Measurements from ENCODE around the gene KCNIP3. TPM values are rescaled to one million over a fixed set of nuclear protein-coding genes. Genes with fewer than 3 reads are reported as not detected.

The KCNIP3 gene
- total RNA-seq, 2 donors from 2014 or later: 1.6 to 2.9 TPM

GRCh38 chr2:95292623-95293260 lies 4.4 kb upstream of the KCNIP3 start:
- H3K9me3 ChIP-seq: no peaks in the 10 kb centered on the region
- H3K4me1 ChIP-seq: peaks cover 33% of the 10 kb centered on the region
- DNase-seq: peak in 3 of 4 donors; percentile 40 to 68 (median 58)
- H3K27me3 ChIP-seq: no peaks in the 10 kb centered on the region
- no peak for TF ChIP-seq POLR2A (IDR thresholded peaks at IDR 0.05)
- TF ChIP-seq CTCF (IDR thresholded peaks at IDR 0.05): no peak
- H3K4me3 ChIP-seq: no peak overlapping the region
- H3K36me3 ChIP-seq (replicated peaks in 1 of 2; ENCODE audit: insufficient read depth in 1 of 2, low read depth in 2 of 2): no peaks in the 10 kb centered on the region
- intact Hi-C loops (cut with DNase I): no loop called here
- ATAC-seq: no peak
- peak overlapping the region in 3 of 4 donors; percentile 32 to 63 (median 46) for H3K27ac ChIP-seq
- 56 to 72% methylated on average over 7 to 9 of the region's 9 CpGs for WGBS, 2 donors

- intact Hi-C loops (cut with DNase I): no loop called here
- no peaks in the 10 kb centered on the region for H3K36me3 ChIP-seq (replicated peaks in 1 of 2; ENCODE audit: insufficient read depth in 1 of 2, low read depth in 2 of 2)
- TF ChIP-seq POLR2A (IDR thresholded peaks at IDR 0.05) (no peak), CTCF (IDR thresholded peaks at IDR 0.05) (peak in 1 of 7 experiments; percentile 22)
These were observed 2.4 kb upstream of the KCNIP3 start for GRCh38 chr2:95294579-95295250.

GRCh38 chr2:95295376-95295775 lies 1.8 kb upstream of the KCNIP3 start:
- 82 to 84% methylated on average over 6 of the region's 6 CpGs for WGBS, 2 donors
- Histone ChIP-seq H3K27ac (peak overlapping the region in 1 of 4 donors; percentile 63), H3K27me3 (no peaks in the 10 kb centered on the region), H3K9me3 (no peaks in the 10 kb centered on the region), H3K4me3 (no peak overlapping the region), H3K36me3 (replicated peaks in 1 of 2; ENCODE audit: insufficient read depth in 1 of 2, low read depth in 2 of 2) (no peaks in the 10 kb centered on the region), H3K4me1 (peaks cover 38% of the 10 kb centered on the region)
- intact Hi-C loops (cut with DNase I): no loop called here
- ATAC-seq (no peak), DNase-seq (no peak)
- no peak for TF ChIP-seq POLR2A (IDR thresholded peaks at IDR 0.05)
- no peak for TF ChIP-seq CTCF (IDR thresholded peaks at IDR 0.05)

More at GRCh38 chr2:95294579-95295250, 2.4 kb upstream of the KCNIP3 start:
- Histone ChIP-seq H3K9me3 (no peaks in the 10 kb centered on the region), H3K27me3 (no peaks in the 10 kb centered on the region), H3K4me3 (no peak overlapping the region), H3K4me1 (peaks cover 33% of the 10 kb centered on the region), H3K27ac (peak overlapping the region in 2 of 4 donors; percentile 47 to 63)
- DNase-seq (peak; percentile 42 to 85 (median 72)), ATAC-seq (peak; percentile 61)
- 62 to 71% methylated on average over 9 to 19 of the region's 19 CpGs for WGBS, 2 donors

- Histone ChIP-seq H3K27me3 (no peaks in the 10 kb centered on the region), H3K4me3 (no peak overlapping the region), H3K27ac (no peak overlapping the region), H3K36me3 (replicated peaks in 1 of 2; ENCODE audit: insufficient read depth in 1 of 2, low read depth in 2 of 2) (no peaks in the 10 kb centered on the region), H3K4me1 (peaks cover 41% of the 10 kb centered on the region), H3K9me3 (no peaks in the 10 kb centered on the region)
- no peak for TF ChIP-seq CTCF (IDR thresholded peaks at IDR 0.05)
- no peak for TF ChIP-seq POLR2A (IDR thresholded peaks at IDR 0.05)
- intact Hi-C loops (cut with DNase I): no loop called here
- WGBS, 2 donors: 53 to 67% methylated on average over 5 of the region's 5 CpGs
- no peak for DNase-seq
- ATAC-seq: no peak
These were observed 1.1 kb upstream of the KCNIP3 start for GRCh38 chr2:95296011-95296410.

All from body of pancreas (tissue), 4 donors.